IPS-11a (cell line): ENCODE data around the gene DOCK9.

Experiments used
- H3K4me3 ChIP-seq: one replicate; pipeline ENCODE4 v1.5.1; 2013; ENCODE audit warnings: low read depth, low read length, control low read depth

Gene DOCK9

GRCh38 chr13:98950705-98951104, 27.2 kb downstream of the DOCK9 start:
- H3K4me3 ChIP-seq, result no peak overlapping the region

DNA sequence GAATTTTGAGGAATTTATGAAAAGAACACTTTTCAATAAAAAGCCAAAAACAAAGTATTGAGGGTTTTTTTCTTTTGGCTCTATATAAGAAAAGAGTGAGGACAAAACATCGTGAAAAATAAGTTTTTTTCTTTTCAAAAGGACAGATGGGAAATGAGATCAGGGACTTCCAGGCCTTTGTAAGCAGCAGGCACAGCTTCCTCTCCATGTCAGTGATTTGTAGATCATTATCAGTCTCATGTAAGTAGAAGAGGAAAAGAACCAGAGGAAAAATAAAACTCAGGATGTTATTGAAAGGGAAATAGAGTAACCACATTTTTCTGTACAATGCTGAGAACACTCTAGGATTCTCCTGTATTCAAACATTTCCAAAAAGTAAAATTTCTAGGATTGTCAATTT, 29.9 kb downstream of the DOCK9 start:
- no peak overlapping the region for H3K4me3 ChIP-seq

DNA sequence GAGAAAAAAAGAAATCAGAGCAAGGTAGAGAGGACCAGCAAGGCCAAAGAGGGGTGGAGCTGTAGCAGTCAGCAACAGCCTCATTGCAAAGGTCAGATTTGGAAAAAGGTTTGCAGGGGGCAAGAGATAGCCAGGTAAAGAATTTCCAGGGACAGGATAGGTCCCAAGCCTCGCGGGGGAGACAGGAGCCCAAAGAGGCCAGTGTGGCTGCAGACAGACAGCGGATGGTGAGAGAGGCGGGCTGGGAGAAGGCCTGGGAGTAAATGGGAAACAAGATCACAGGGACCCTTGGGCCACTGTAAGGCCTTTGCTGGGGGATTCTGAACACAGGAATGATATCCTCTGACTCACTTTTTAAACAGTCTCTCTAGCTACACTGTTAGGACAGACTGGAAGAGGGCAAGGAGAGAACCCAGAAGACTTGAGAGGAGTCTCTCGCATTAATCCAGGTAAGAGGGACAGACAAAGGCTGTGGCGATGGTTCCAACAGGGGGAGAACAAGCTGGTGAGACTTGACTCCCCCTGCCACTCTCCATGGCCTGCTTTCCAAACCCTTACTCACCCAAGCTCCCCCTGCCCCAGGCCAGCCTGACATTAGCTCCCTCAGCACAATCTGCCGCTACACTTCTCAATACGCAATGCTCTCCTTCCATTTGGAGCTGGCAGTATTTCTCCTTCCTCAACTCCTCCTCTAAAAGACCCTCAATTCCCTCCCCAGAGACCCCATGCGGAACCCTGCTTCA, 31.8 kb downstream of the DOCK9 start:
- H3K4me3 ChIP-seq, result no peak overlapping the region

GRCh38 chr13:98944336-98944735, 33.5 kb downstream of the DOCK9 start:
- H3K4me3 ChIP-seq, result no peak overlapping the region

GRCh38 chr13:98942997-98943396, 34.9 kb downstream of the DOCK9 start:
- no peak overlapping the region for H3K4me3 ChIP-seq

GRCh38 chr13:98942485-98942884, 35.4 kb downstream of the DOCK9 start:
- H3K4me3 ChIP-seq, result no peak overlapping the region

- no peak overlapping the region for H3K4me3 ChIP-seq
Observed at GRCh38 chr13:98941536-98941935, 36.3 kb downstream of the DOCK9 start.

GRCh38 chr13:98941126-98941525, 36.7 kb downstream of the DOCK9 start:
- no peak overlapping the region for H3K4me3 ChIP-seq

GRCh38 chr13:98940325-98941001, 37.4 kb downstream of the DOCK9 start:
- no peak overlapping the region for H3K4me3 ChIP-seq

- no peak overlapping the region for H3K4me3 ChIP-seq
Observed at GRCh38 chr13:98939660-98940191, 38.1 kb downstream of the DOCK9 start.

GRCh38 chr13:98938801-98939200, 39.1 kb downstream of the DOCK9 start:
- H3K4me3 ChIP-seq, result no peak overlapping the region

DNA sequence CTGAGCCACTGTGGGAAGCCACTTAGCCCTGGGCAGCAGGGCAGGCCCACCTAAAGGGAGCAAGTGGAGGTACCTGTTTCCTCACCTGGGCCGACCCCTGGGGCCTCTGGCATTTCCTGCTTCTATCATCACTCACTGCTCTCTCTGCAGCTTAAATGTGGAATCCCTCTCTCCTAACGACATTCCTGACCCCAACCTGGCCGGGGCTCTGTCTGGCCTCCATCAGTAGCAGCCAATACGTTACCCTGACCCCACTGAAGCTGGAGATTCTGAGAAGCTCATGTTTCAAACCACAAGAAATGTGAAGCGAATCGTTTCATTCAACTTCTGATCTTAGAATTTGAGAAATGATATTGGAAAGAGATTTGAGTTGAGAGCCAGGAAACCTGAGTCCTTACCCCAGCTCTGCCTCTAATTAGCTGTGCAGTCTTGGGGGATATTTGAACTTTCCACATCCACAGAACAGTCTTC, 39.9 kb downstream of the DOCK9 start:
- no peak overlapping the region for H3K4me3 ChIP-seq

GRCh38 chr13:98934243-98934642, 43.6 kb downstream of the DOCK9 start:
- no peak overlapping the region for H3K4me3 ChIP-seq

- no peak overlapping the region for H3K4me3 ChIP-seq
Observed at GRCh38 chr13:98930151-98930591, 47.7 kb downstream of the DOCK9 start.

- H3K4me3 ChIP-seq, result no peak overlapping the region
Observed at GRCh38 chr13:98927951-98928927, 49.6 kb downstream of the DOCK9 start.

DNA sequence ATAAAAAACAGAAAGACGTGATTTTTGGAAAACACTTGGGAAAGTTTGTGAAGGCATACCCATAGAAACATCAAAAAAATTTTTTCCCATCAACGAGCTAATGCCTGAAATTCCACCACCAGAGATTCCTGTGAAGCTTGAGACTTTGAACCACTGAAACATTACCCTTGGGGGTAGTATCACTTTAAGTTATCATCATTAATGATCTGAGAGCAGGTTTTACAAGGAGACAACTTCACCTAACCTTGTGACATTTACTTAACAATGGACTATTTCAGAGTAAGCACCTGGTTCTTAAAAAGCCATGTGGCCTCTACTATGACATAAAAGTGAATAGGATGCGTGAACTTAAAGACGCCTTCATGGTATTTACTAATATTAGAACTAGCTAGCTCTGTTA, 51.9 kb downstream of the DOCK9 start:
- H3K4me3 ChIP-seq, result no peak overlapping the region

GRCh38 chr13:98923641-98924397, 54.0 kb downstream of the DOCK9 start:
- no peak overlapping the region for H3K4me3 ChIP-seq

GRCh38 chr13:98922306-98922705, 55.6 kb downstream of the DOCK9 start:
- H3K4me3 ChIP-seq, result no peak overlapping the region

- no peak overlapping the region for H3K4me3 ChIP-seq
Observed at GRCh38 chr13:98921786-98922185, 56.1 kb downstream of the DOCK9 start.

DNA sequence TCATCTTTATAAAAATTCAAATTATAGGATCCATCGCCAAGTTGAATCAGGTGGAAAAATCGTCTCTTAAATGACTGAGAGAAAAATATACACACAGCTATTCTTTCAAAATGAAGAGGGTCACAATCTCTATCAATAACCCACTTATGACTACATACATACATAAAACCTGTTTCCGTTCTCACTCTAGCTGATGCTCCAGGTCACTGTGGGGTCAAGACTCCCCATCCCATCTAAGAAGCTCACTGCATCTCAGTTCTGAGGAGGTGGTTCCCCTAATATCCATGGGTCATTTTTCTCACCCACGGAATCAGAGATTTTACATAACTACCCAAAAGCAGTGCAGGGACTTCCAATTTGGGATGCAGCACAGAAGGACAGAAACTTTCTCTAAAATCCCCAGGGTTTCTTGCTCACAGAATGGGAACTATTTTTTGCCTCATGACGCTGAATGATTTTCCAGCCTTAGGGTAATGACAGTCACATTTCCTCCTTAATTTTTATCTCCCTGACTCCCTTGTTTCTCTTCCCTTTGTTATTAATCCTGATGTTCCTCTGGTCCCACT, 56.8 kb downstream of the DOCK9 start:
- H3K4me3 ChIP-seq, result no peak overlapping the region
